ENCODE measurements around the gene NUCB1. TPM values are rescaled to one million over a fixed set of nuclear protein-coding genes. Genes with fewer than 3 reads are reported as not detected.

NUCB1 gene
- total RNA-seq, 1 donor from 2014 or later = 215 TPM

DNA sequence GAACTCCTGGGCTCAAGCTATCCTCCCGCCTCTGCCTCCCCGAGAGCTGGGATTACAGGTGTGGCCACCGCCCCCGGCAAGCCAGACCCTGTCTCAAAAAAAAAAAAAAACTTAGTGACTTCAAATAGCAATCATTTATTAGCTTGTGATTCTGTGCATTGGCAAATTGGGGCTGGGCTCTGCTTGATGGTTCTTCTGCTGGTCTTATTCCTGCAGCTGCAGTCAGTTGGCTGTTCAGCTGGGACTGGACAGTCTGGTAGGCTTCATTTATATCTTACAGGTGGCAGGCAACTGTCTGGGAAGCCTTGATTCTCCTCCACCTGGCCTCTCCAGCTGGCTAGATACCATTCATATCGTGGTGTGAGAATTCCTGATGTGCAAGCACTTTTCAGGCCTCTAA is 40.8 kb downstream of the NUCB1 start:
- TF ChIP-seq, protein P1, sequence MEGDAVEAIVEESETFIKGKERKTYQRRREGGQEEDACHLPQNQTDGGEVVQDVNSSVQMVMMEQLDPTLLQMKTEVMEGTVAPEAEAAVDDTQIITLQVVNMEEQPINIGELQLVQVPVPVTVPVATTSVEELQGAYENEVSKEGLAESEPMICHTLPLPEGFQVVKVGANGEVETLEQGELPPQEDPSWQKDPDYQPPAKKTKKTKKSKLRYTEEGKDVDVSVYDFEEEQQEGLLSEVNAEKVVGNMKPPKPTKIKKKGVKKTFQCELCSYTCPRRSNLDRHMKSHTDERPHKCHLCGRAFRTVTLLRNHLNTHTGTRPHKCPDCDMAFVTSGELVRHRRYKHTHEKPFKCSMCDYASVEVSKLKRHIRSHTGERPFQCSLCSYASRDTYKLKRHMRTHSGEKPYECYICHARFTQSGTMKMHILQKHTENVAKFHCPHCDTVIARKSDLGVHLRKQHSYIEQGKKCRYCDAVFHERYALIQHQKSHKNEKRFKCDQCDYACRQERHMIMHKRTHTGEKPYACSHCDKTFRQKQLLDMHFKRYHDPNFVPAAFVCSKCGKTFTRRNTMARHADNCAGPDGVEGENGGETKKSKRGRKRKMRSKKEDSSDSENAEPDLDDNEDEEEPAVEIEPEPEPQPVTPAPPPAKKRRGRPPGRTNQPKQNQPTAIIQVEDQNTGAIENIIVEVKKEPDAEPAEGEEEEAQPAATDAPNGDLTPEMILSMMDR (IDR thresholded peaks at IDR 0.05) = no peak
- Mint-ChIP-seq H3K4me1 (ENCODE audit: low read depth) (no peaks in the 10 kb centered on the region), H3K4me3 (ENCODE audit: unreplicated experiment) (no peak overlapping the region)

DNA sequence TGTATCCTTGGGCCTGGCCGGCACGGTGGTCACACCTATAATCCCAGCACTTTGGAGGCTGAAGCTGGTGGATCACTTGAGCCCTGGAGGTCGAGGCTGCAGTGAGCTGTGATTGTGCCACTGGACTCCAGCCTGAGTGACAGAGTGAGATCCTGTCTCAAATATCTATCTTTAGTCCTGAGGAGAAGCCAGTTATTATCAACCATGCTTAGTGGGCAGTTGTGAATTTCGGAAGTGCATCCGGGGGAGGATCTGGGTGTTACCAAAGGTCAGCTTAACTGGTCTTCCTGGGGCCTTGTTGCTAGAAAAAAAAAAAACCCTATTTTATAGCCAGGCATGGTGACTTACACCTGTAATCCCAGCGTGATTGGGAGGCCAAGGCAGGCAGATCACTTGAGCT is 43.0 kb downstream of the NUCB1 start:
- peaks cover 6% of the 10 kb centered on the region for H3K9me3 Mint-ChIP-seq (ENCODE audit: low read depth)
- no peaks in the 10 kb centered on the region for H3K27me3 Mint-ChIP-seq (ENCODE audit: low read depth)
- no peaks in the 10 kb centered on the region for H3K36me3 Mint-ChIP-seq (ENCODE audit: low read depth)

More for the DNA sequence above, 40.8 kb downstream of the NUCB1 start:
- no peak overlapping the region for H3K27ac Mint-ChIP-seq (ENCODE audit: unreplicated experiment)
- H3K27me3 Mint-ChIP-seq (ENCODE audit: low read depth) = no peaks in the 10 kb centered on the region
- no peaks in the 10 kb centered on the region for H3K36me3 Mint-ChIP-seq (ENCODE audit: low read depth)
- H3K9me3 Mint-ChIP-seq (ENCODE audit: low read depth) = peaks cover 6% of the 10 kb centered on the region
- DNase-seq (ENCODE audit: low spot score) = no peak

DNA sequence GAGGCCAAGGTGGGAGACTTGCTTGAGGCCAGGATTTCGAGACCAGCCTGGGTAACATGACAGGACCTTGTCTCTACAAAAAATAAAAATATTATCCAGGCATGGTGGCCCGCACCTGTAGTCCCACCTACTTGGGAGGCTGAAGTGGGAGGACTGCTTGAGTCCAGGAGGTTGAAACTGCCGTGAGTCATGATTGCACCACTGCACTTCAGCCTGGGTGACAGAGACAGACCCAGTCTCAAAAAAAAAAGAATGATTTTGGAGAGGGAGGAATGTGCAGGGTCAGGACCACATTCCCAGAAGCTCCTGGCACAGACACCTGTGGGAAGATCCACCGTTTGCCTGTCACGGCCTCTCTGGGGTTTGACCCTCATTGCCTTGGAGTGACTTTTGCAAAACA is 45.3 kb downstream of the NUCB1 start:
- no peak overlapping the region for H3K4me3 Mint-ChIP-seq (ENCODE audit: unreplicated experiment)
- no peaks in the 10 kb centered on the region for H3K27me3 Mint-ChIP-seq (ENCODE audit: low read depth)
- peaks cover 6% of the 10 kb centered on the region for H3K9me3 Mint-ChIP-seq (ENCODE audit: low read depth)
- no peaks in the 10 kb centered on the region for H3K36me3 Mint-ChIP-seq (ENCODE audit: low read depth)
- peaks cover 3% of the 10 kb centered on the region for H3K4me1 Mint-ChIP-seq (ENCODE audit: low read depth)
- H3K27ac Mint-ChIP-seq (ENCODE audit: unreplicated experiment) = no peak overlapping the region
- no peak for DNase-seq (ENCODE audit: low spot score)
- TF ChIP-seq, protein P1 (IDR thresholded peaks at IDR 0.05) = no peak

More for the DNA sequence above, 43.0 kb downstream of the NUCB1 start:
- H3K4me1 Mint-ChIP-seq (ENCODE audit: low read depth) = peaks cover under 1% of the 10 kb centered on the region
- DNase-seq (ENCODE audit: low spot score) = no peak
- H3K27ac Mint-ChIP-seq (ENCODE audit: unreplicated experiment) = no peak overlapping the region
- no peak overlapping the region for H3K4me3 Mint-ChIP-seq (ENCODE audit: unreplicated experiment)
- TF ChIP-seq, protein P1 (IDR thresholded peaks at IDR 0.05) = no peak

DNA sequence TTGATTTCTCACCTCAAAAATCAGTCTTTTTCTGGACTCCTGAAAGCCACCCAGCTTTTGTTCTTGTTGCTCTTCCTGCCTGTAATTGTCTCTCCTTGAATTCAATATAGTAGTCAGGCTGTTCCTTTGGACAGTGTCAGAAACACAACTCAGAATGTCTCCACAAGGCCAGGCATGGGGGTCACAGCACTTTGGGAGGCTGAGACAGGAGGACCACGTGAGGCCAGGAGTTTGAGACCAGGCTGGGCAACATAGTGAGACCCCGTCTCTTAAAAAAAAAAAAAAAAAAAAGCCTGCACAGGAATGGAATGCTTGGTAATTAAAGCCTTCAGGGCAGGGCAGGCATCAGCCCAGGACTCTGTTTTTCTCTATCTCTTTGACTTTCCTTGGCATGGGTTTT is 45.7 kb downstream of the NUCB1 start:
- no peaks in the 10 kb centered on the region for H3K27me3 Mint-ChIP-seq (ENCODE audit: low read depth)
- H3K4me3 Mint-ChIP-seq (ENCODE audit: unreplicated experiment) = no peak overlapping the region
- peaks cover 6% of the 10 kb centered on the region for H3K9me3 Mint-ChIP-seq (ENCODE audit: low read depth)
- TF ChIP-seq, protein P1 (IDR thresholded peaks at IDR 0.05) = no peak
- H3K4me1 Mint-ChIP-seq (ENCODE audit: low read depth) = peaks cover 3% of the 10 kb centered on the region
- H3K27ac Mint-ChIP-seq (ENCODE audit: unreplicated experiment) = no peak overlapping the region
- H3K36me3 Mint-ChIP-seq (ENCODE audit: low read depth) = no peaks in the 10 kb centered on the region
- DNase-seq (ENCODE audit: low spot score) = no peak

DNA sequence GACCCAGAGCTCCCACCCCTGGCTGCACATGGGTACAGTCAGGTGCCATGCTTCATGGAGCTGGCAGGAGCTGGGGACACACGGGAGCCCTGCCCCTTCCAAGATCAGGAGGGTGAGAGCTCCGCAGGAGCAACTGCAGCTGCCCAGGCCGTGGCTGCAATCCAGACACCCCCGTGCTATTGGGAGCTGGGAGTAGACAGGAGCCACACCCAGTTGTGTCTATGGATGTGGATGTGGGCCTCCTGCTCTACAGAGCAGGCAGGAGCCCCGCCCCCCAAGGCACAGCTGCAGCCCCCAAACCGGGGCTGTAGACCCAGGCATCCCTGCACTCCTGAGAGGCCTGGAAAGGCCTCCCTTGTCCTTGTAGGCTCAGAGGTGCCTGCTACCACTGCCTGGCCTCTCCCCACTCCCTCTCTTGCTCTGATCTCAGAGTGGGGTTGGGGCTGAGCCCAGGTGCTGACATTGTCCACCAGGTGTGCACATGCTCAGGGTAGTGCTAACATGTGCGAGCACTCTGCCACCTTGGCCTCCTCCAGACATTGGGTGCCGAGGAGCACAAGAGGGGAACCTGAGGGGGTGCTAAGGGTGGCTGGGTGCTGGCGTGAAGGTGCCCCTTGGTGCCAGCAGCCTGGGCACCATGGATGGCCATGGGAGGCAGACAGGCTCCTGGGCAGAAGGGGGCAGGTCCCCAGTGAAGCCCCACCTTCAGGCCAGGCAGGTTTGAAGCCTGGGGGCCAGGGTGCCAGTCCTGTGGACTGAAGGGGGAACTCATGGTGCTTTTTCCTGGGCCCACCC is 46.5 kb downstream of the NUCB1 start:
- DNase-seq (ENCODE audit: low spot score) = no peak
- H3K27ac Mint-ChIP-seq (ENCODE audit: unreplicated experiment) = no peak overlapping the region
- H3K36me3 Mint-ChIP-seq (ENCODE audit: low read depth) = no peaks in the 10 kb centered on the region
- H3K9me3 Mint-ChIP-seq (ENCODE audit: low read depth) = no peaks in the 10 kb centered on the region
- no peak overlapping the region for H3K4me3 Mint-ChIP-seq (ENCODE audit: unreplicated experiment)
- peaks cover 3% of the 10 kb centered on the region for H3K4me1 Mint-ChIP-seq (ENCODE audit: low read depth)
- H3K27me3 Mint-ChIP-seq (ENCODE audit: low read depth) = no peaks in the 10 kb centered on the region
- TF ChIP-seq, protein P1 (IDR thresholded peaks at IDR 0.05) = no peak
